Smooth muscle cell (in vitro differentiated cells): ENCODE data around the gene GYG1. TPM values are rescaled to one million over a fixed set of nuclear protein-coding genes. Genes with fewer than 3 reads are reported as not detected.

Experiments
- DNase-seq: peaks from one replicate; lab custom pipeline; 2025; ENCODE audit not compliant: unreplicated experiment; lab: John Stamatoyannopoulos, UW
- H2AFZ ChIP-seq: fragments of 200-600 bp; sonication (generic); 2 replicates; pipeline ENCODE4 v1.6.0; 2016; ENCODE audit warnings: antibody characterized with exemption, low read depth, mild to moderate bottlenecking
- H3F3A ChIP-seq: fragments of 200-600 bp; sonication (generic); 2 replicates; pipeline ENCODE4 v1.6.0; 2017; ENCODE audit warnings: antibody characterized with exemption, low read depth
- H3K27ac ChIP-seq: fragments of 200-600 bp; sonication (generic); 2 replicates; pipeline ENCODE4 v1.5.1; 2016; ENCODE audit warnings: low read depth, mild to moderate bottlenecking
- H3K27me3 ChIP-seq: fragments of 200-600 bp; sonication (generic); 2 replicates; pipeline ENCODE4 v1.6.1; 2016; ENCODE audit warnings: low read depth, mild to moderate bottlenecking
- H3K36me3 ChIP-seq: fragments of 200-600 bp; sonication (generic); 2 replicates; pipeline ENCODE4 v1.5.1; 2016; ENCODE audit warnings: low read depth
- H3K4me1 ChIP-seq: fragments of 200-600 bp; sonication (generic); 2 replicates; pipeline ENCODE4 v1.5.1; 2016; ENCODE audit warnings: low read depth
- H3K4me2 ChIP-seq: fragments of 200-600 bp; sonication (generic); 2 replicates; pipeline ENCODE4 v1.6.0; 2016; ENCODE audit warnings: mild to moderate bottlenecking
- H3K4me3 ChIP-seq: fragments of 200-600 bp; sonication (generic); 2 replicates; pipeline ENCODE4 v1.5.1; 2016; ENCODE audit warnings: mild to moderate bottlenecking
- H3K79me2 ChIP-seq: fragments of 200-600 bp; sonication (generic); 2 replicates; pipeline ENCODE4 v1.6.0; 2016; ENCODE audit warnings: low read depth, mild to moderate bottlenecking
- H3K9ac ChIP-seq: fragments of 200-600 bp; sonication (generic); 2 replicates; pipeline ENCODE4 v1.6.0; 2016; ENCODE audit warnings: low read depth
- H3K9me3 ChIP-seq: fragments of 200-600 bp; sonication (generic); replicated peaks from 2 replicates; pipeline ENCODE4 v1.5.1; 2016; ENCODE audit warnings: low read depth
- H4K20me1 ChIP-seq: fragments of 200-600 bp; sonication (generic); 2 replicates; pipeline ENCODE4 v1.6.0; 2016; ENCODE audit warnings: low read depth
- CTCF ChIP-seq: fragments of 200-600 bp; sonication (generic); IDR thresholded peaks from 2 replicates; pipeline ENCODE4 v1.5.1; 2017; ENCODE audit warnings: borderline replicate concordance, mild to moderate bottlenecking, antibody characterized with exemption; ENCODE audit not compliant: insufficient read depth, poor library complexity, severe bottlenecking
- WGBS: methylation state at CpG from one replicate; pipeline ENCODE4 v1.1.7; 2016; ENCODE audit warnings: low lambda C conversion rate; 5-methylcytosine and 5-hydroxymethylcytosine counted together
- polyA plus RNA-seq: library from polyadenylated mRNA; unstranded; fragments of >200 nt; fragmentation: Nextera tagmentation; extraction: Ambion mirVana; gene quantifications from 2 replicates; pipeline ENCODE4 v1.2.1, GENCODE V29; 2016
- total RNA-seq: library from RNA; depleted of rRNA; stranded (reverse); fragments of >200 nt; gene quantifications from 2 replicates; pipeline ENCODE4 v1.2.3, GENCODE V29; 2014

GYG1 gene
- total and polyA plus RNA-seq, 2 experiments from 2014 or later: 13.6 to 29.8 TPM

GRCh38 chr3:149003653-149004305 is 12.4 kb downstream of the GYG1 start:
- H2AFZ ChIP-seq: no peak overlapping the region
- TF ChIP-seq CTCF: no peak
- H4K20me1 ChIP-seq: no peaks in the 10 kb centered on the region
- H3K27ac ChIP-seq: no peak overlapping the region
- H3K36me3 ChIP-seq: no peaks in the 10 kb centered on the region
- DNase-seq: no peak
- 88% methylated on average over 6 of the region's 6 CpGs for WGBS
- no peak overlapping the region for H3K4me3 ChIP-seq
- no peaks in the 10 kb centered on the region for H3K4me1 ChIP-seq
- no peak overlapping the region for H3K9ac ChIP-seq
- no peaks in the 10 kb centered on the region for H3F3A ChIP-seq
- no peaks in the 10 kb centered on the region for H3K27me3 ChIP-seq
- H3K9me3 ChIP-seq: no peaks in the 10 kb centered on the region
- H3K4me2 ChIP-seq: no peak overlapping the region
- H3K79me2 ChIP-seq: no peaks in the 10 kb centered on the region

DNA sequence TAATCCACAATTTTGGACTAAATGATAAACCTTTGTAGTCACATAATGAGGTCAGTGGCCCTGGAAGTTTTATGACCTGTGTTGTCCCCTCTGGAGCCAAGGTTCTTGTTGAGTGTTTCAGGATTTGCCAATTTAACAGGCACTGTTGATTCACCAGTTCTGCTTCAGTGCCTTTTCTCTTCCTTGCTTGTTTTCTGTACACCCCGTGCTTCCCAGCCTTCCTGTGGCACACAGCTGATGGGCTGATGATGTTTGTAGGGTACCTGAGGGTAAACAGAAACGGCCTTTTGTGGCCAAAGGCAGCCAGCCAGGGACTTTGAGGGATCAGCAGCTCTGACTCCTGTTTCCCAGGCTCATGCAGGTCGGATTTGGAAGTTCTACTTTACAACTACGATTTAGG is 13.3 kb downstream of the GYG1 start:
- no peaks in the 10 kb centered on the region for H3K79me2 ChIP-seq
- no peaks in the 10 kb centered on the region for H4K20me1 ChIP-seq
- TF ChIP-seq CTCF: no peak
- H2AFZ ChIP-seq: no peak overlapping the region
- no peak for DNase-seq
- H3K27ac ChIP-seq: no peak overlapping the region
- H3K27me3 ChIP-seq: no peaks in the 10 kb centered on the region
- H3K9ac ChIP-seq: no peak overlapping the region
- no peaks in the 10 kb centered on the region for H3K36me3 ChIP-seq
- no peaks in the 10 kb centered on the region for H3F3A ChIP-seq
- H3K4me2 ChIP-seq: no peak overlapping the region
- H3K4me1 ChIP-seq: no peaks in the 10 kb centered on the region
- 74% methylated on average over 4 of the region's 4 CpGs for WGBS
- no peaks in the 10 kb centered on the region for H3K9me3 ChIP-seq
- H3K4me3 ChIP-seq: no peak overlapping the region

DNA sequence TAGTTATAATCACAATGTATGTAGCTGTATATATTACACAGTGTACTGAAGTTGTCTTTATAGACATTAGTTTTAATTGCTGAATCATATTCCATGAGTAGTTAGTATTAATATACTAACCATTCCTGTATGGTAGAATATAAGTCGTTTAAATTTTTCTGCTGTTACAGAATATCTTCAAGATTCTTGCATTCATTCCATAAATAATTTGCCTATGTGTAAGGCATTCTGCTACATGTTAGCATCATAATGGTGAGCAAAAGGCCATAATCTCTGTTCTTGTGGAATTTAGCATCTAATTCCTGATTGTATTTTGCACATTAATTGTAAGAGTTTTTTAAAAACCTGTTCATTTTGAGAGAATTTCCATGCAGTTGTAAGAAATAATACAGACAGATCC is 14.1 kb downstream of the GYG1 start:
- no peak overlapping the region for H3K9ac ChIP-seq
- H3K79me2 ChIP-seq: no peaks in the 10 kb centered on the region
- no peak for TF ChIP-seq CTCF
- no peak overlapping the region for H3K4me3 ChIP-seq
- H3K27me3 ChIP-seq: no peaks in the 10 kb centered on the region
- H3K27ac ChIP-seq: no peak overlapping the region
- no peaks in the 10 kb centered on the region for H4K20me1 ChIP-seq
- H2AFZ ChIP-seq: no peak overlapping the region
- DNase-seq: no peak
- no peaks in the 10 kb centered on the region for H3K4me1 ChIP-seq
- no peaks in the 10 kb centered on the region for H3K9me3 ChIP-seq
- WGBS: 74% methylated on average over 1 of the region's 1 CpG
- no peaks in the 10 kb centered on the region for H3F3A ChIP-seq
- no peaks in the 10 kb centered on the region for H3K36me3 ChIP-seq
- H3K4me2 ChIP-seq: no peak overlapping the region
